ENCODE data around the gene POLR1F. TPM values are rescaled to one million over a fixed set of nuclear protein-coding genes. Genes with fewer than 3 reads are reported as not detected.

POLR1F gene
- total RNA-seq (2014; rRNA removed) (19.8 and 22.3 TPM in 2 replicates), Bru-seq, nascent RNA (percentile 87 among the genes with signal in this experiment), BruChase-seq, experiment 1, labeled RNA remaining after a 6-hour chase (percentile 92 among the genes with signal in this experiment), BruChase-seq, experiment 2, labeled RNA remaining after a 2-hour chase (percentile 92 among the genes with signal in this experiment)
- long read RNA-seq, transcript TWISTNB-202 (2 exons, 427 nt), result minor isoform, 26 of 107 reads
- long read RNA-seq, transcript TWISTNB-201 (4 exons, 3,942 nt), result major isoform, 65 of 107 reads
- long read RNA-seq, partial matches to known transcripts, result 5 of 107 reads
- long read RNA-seq, other reads (novel, unspliced or antisense), result 11 of 107 reads

- intact Hi-C loops (cut with micrococcal nuclease), result loop anchor here (1.0 kb wide), 2 partner anchors 890 to 944 kb away; no protein-coding TSS in a partner anchor
- ChIA-PET POLR2A (ENCODE audit: unreplicated experiment) (interaction anchor here (0.6 to 0.7 kb wide), 3 partner anchors 129 to 814 kb away, joined by 3 to 5 read pairs (median 3); no protein-coding TSS in a partner anchor), CTCF (interaction anchor here (0.5 to 1.4 kb wide), 8 partner anchors 8 to 943 kb away, joined by 3 to 12 read pairs (median 4); no protein-coding TSS in a partner anchor)
- Histone ChIP-seq H4K20me1 (ENCODE audit: low read length) (peaks cover 33% of the 10 kb centered on the region), H3K9me2 (replicated peaks; ENCODE audit: low read length) (no peaks in the 10 kb centered on the region), H3K27me3 (ENCODE audit: low read length) (no peaks in the 10 kb centered on the region), H3K36me3 (ENCODE audit: low read depth, low read length) (0 out of 2 replicates have a peak, but pooled peaks cover 3% of the 10 kb centered on the region), H3K4me1 (ENCODE audit: insufficient read depth, low read length) (peaks cover 24% of the 10 kb centered on the region), H3K9me3 (ENCODE audit: low read length) (no peaks in the 10 kb centered on the region), H3K4me3 (ENCODE audit: low read length) (peak within 1 kb of the TSS; percentile 98), H3K27ac (ENCODE audit: low read length) (peak within 1 kb of the TSS; percentile 8; the same call in 1 of the 2 replicates), H3K9ac (ENCODE audit: low read length) (peak within 1 kb of the TSS; percentile 87), H3F3A (ENCODE audit: low read length, unreplicated experiment) (no peaks in the 10 kb centered on the region), H2AFZ (ENCODE audit: low read length) (peak within 1 kb of the TSS; percentile 88), H3K79me2 (ENCODE audit: low read length) (peaks cover 52% of the 10 kb centered on the region), H3K4me2 (ENCODE audit: low read length) (peak within 1 kb of the TSS; percentile 94)
- ATAC-seq (peak; percentile 90), DNase-seq (peak; percentile 98)
- BruUV-seq (replicated peaks), result no TSS peak
- TF ChIP-seq EZH2phosphoT487 (IDR thresholded peaks at IDR 0.05; ENCODE audit: borderline replicate concordance, low read length) (no peak), EZH2 (IDR thresholded peaks at IDR 0.05; ENCODE audit: low read length, unreplicated experiment) (no peak), CTCF (conservative IDR thresholded peaks at IDR 0.05; ENCODE audit: low read depth, low read length) (peak; percentile 82)
These were observed at the start of gene POLR1F for GRCh38 chr7:19708397-19709248. POLR1F (minus strand) TSS chr7:19709037; CDS start chr7:19709016, 21 bp downstream.

- no peak overlapping the region for H3K4me2 ChIP-seq (ENCODE audit: low read length)
- no peaks in the 10 kb centered on the region for H3K36me3 ChIP-seq (ENCODE audit: low read depth, low read length)
- intact Hi-C loops (cut with micrococcal nuclease), result loop anchor here (1.0 to 5.0 kb wide), 4 partner anchors 204 to 653 kb away; no protein-coding TSS in a partner anchor
- no peaks in the 10 kb centered on the region for H3K9me3 ChIP-seq (ENCODE audit: low read length)
- BruUV-seq (replicated peaks), result no TSS peak
- H3F3A ChIP-seq (ENCODE audit: low read length, unreplicated experiment), result no peaks in the 10 kb centered on the region
- ChIA-PET CTCF (interaction anchor here (0.6 to 1.2 kb wide), 2 partner anchors 276 to 1080 kb away, joined by 3 to 7 read pairs; no protein-coding TSS in a partner anchor), POLR2A (ENCODE audit: unreplicated experiment) (interaction anchor here (0.6 kb wide), 1 partner anchor 251 kb away, joined by 5 read pairs; no protein-coding TSS in a partner anchor)
- peak overlapping the region; percentile 55; the same call in 1 of the 2 replicates for H2AFZ ChIP-seq (ENCODE audit: low read length)
- H3K27me3 ChIP-seq (ENCODE audit: low read length), result no peaks in the 10 kb centered on the region
- H3K9me2 ChIP-seq (replicated peaks; ENCODE audit: low read length), result no peaks in the 10 kb centered on the region
- DNase-seq, result peak; percentile 88
- peaks cover 6% of the 10 kb centered on the region; the same call in 1 of the 2 replicates for H3K4me1 ChIP-seq (ENCODE audit: insufficient read depth, low read length)
- H4K20me1 ChIP-seq (ENCODE audit: low read length), result no peaks in the 10 kb centered on the region
- no peak for ATAC-seq
- no peak overlapping the region for H3K27ac ChIP-seq (ENCODE audit: low read length)
- H3K4me3 ChIP-seq (ENCODE audit: low read length), result no peak overlapping the region
- no peaks in the 10 kb centered on the region for H3K79me2 ChIP-seq (ENCODE audit: low read length)
- no peak overlapping the region for H3K9ac ChIP-seq (ENCODE audit: low read length)
- TF ChIP-seq EZH2phosphoT487 (IDR thresholded peaks at IDR 0.05; ENCODE audit: borderline replicate concordance, low read length), result no peak
- peak; percentile 82 for TF ChIP-seq CTCF (conservative IDR thresholded peaks at IDR 0.05; ENCODE audit: low read depth, low read length)
These were observed 45.8 kb upstream of the POLR1F start for GRCh38 chr7:19754521-19755116.
